HEK293 (cell line): ENCODE results near the gene AMT.
A peak's percentile ranks its signal among the peaks of the same experiment; 100 is the strongest.

ENCODE experiments used
- HOXD13 ChIP-seq: sonication (generic); formaldehyde crosslinking; IDR thresholded peaks from 2 replicates; pipeline ENCODE4 v1.8.0; 2022; ENCODE audit warnings: missing genetic modification reagents, borderline replicate concordance
- IKZF3 ChIP-seq: fragments of 450-650 bp; IDR thresholded peaks from 2 replicates; pipeline ENCODE4 v1.5.0; 2018; ENCODE audit warnings: missing biosample characterization, mild to moderate bottlenecking, missing genetic modification characterization, moderate library complexity
- REST ChIP-seq: fragments of 450-650 bp; formaldehyde crosslinking; IDR thresholded peaks from 2 replicates; pipeline ENCODE4 v1.5.1; 2016; ENCODE audit warnings: missing biosample characterization, missing genetic modification characterization
- SALL2 ChIP-seq: fragments of 450-650 bp; formaldehyde crosslinking; IDR thresholded peaks from 2 replicates; pipeline ENCODE4 v1.5.0; 2017; ENCODE audit warnings: missing biosample characterization, mild to moderate bottlenecking, missing genetic modification characterization, borderline replicate concordance
- SCRT2 ChIP-seq: fragments of 450-650 bp; formaldehyde crosslinking; IDR thresholded peaks from 2 replicates; pipeline ENCODE4 v1.5.1; 2016; ENCODE audit warnings: missing biosample characterization, missing genetic modification characterization
- SP3 ChIP-seq: fragments of 450-650 bp; formaldehyde crosslinking; IDR thresholded peaks from 2 replicates; pipeline ENCODE4 v1.5.1; 2016; ENCODE audit warnings: missing biosample characterization, missing genetic modification characterization
- ZBTB11 ChIP-seq: fragments of 450-650 bp; formaldehyde crosslinking; conservative IDR thresholded peaks from 2 replicates; pipeline ENCODE4 v1.5.1; 2016; ENCODE audit warnings: low read depth, missing biosample characterization, missing genetic modification characterization
- ZBTB17 ChIP-seq: fragments of 450-650 bp; formaldehyde crosslinking; IDR thresholded peaks from 2 replicates; pipeline ENCODE4 v1.5.1; 2016; ENCODE audit warnings: missing biosample characterization, missing genetic modification characterization
- ZNF133 ChIP-seq: fragments of 450-650 bp; formaldehyde crosslinking; IDR thresholded peaks from 2 replicates; pipeline ENCODE4 v1.5.1; 2016; ENCODE audit warnings: missing biosample characterization, missing genetic modification characterization
- ZNF16 ChIP-seq: fragments of 450-650 bp; formaldehyde crosslinking; IDR thresholded peaks from 2 replicates; pipeline ENCODE4 v1.5.1; 2016; ENCODE audit warnings: low read depth, missing biosample characterization, missing genetic modification characterization
- ZNF239 ChIP-seq: fragments of 450-650 bp; formaldehyde crosslinking; IDR thresholded peaks from 2 replicates; pipeline ENCODE4 v1.5.1; 2016; ENCODE audit warnings: missing biosample characterization, missing genetic modification characterization
- ZNF248 ChIP-seq: fragments of 450-650 bp; formaldehyde crosslinking; IDR thresholded peaks from 2 replicates; pipeline ENCODE4 v1.5.1; 2017; ENCODE audit warnings: missing biosample characterization, missing genetic modification characterization
- ZNF26 ChIP-seq: fragments of 450-650 bp; formaldehyde crosslinking; IDR thresholded peaks from 2 replicates; pipeline ENCODE4 v1.5.1; 2016; ENCODE audit warnings: missing biosample characterization, missing genetic modification characterization
- ZNF266 ChIP-seq: fragments of 450-650 bp; formaldehyde crosslinking; IDR thresholded peaks from 2 replicates; pipeline ENCODE4 v1.5.1; 2016; ENCODE audit warnings: missing biosample characterization, missing genetic modification characterization, low read depth
- ZNF354C ChIP-seq: fragments of 450-650 bp; formaldehyde crosslinking; IDR thresholded peaks from 2 replicates; pipeline ENCODE4 v1.5.1; 2016; ENCODE audit warnings: missing biosample characterization, missing genetic modification characterization, low read depth, borderline replicate concordance
- ZNF394 ChIP-seq: fragments of 450-650 bp; formaldehyde crosslinking; IDR thresholded peaks from 2 replicates; pipeline ENCODE4 v1.5.1; 2016; ENCODE audit warnings: missing biosample characterization, missing genetic modification characterization, mild to moderate bottlenecking, moderate library complexity, borderline replicate concordance
- ZNF501 ChIP-seq: fragments of 450-650 bp; formaldehyde crosslinking; IDR thresholded peaks from 2 replicates; pipeline ENCODE4 v1.5.1; 2016; ENCODE audit warnings: missing biosample characterization, missing genetic modification characterization
- ZNF529 ChIP-seq: fragments of 450-650 bp; formaldehyde crosslinking; IDR thresholded peaks from 2 replicates; pipeline ENCODE4 v1.5.1; 2017; ENCODE audit warnings: missing genetic modification characterization, missing biosample characterization; ENCODE audit not compliant: insufficient replicate concordance
- ZNF571 ChIP-seq: fragments of 450-650 bp; formaldehyde crosslinking; IDR thresholded peaks from 2 replicates; pipeline ENCODE4 v1.5.0; 2017; ENCODE audit warnings: missing biosample characterization, missing genetic modification characterization
- ZNF670 ChIP-seq: fragments of 450-650 bp; formaldehyde crosslinking; IDR thresholded peaks from 2 replicates; pipeline ENCODE4 v1.5.1; 2016; ENCODE audit warnings: missing biosample characterization, missing genetic modification characterization, low read depth
- TF ChIP-seq, protein P1 (sequence below): fragments of 450-650 bp; formaldehyde crosslinking; IDR thresholded peaks from 2 replicates; pipeline ENCODE4 v1.5.1; 2016; ENCODE audit warnings: missing biosample characterization, missing genetic modification characterization, borderline replicate concordance
- TF ChIP-seq, protein P2 (sequence below): fragments of 450-650 bp; formaldehyde crosslinking; IDR thresholded peaks from 2 replicates; pipeline ENCODE4 v1.5.1; 2016; ENCODE audit warnings: missing biosample characterization, missing genetic modification characterization

AMT gene

DNA sequence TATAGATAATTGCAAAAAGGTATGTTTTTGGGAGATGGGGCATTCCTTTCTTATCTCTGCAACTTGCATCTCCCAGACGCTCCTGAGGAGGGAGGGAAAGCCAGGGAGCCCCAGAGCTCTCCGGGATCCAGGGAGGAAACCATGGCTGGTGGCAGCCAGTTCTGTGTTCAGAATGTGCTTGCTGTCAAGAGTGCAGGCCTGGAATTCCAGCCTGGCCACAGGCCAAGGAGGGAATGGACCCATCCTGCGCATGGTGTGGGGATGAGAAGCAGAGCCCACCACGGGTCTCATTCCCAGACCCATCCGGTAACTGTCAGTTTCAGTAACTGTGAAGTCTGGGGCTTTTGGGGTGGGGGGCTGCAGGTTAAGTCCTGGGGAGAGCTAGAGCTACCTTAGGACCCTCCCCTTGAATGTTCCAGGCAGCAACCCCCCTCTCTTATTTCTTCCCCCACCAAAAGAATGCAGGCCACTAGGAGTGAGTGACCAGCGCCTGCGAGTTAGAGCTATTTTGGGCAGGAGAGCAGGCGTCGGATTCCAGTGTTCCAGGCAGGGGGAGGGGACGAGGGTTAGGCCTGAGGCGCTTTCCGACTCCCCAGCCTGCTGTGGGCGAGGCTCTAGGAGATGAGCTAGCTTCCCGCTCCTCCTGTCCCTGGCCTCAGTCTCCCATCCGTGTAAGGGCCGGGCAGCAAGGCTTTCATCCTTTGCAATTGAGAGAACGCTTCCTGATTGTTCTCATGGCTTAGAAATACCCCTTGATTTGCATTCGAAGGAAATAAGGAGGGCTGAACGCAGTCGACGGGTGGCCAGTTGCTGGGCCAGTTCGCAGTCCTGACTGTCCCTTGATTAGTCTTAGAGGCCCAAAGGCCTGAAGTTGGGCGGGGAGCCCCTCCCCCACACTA is 47.0 kb upstream of the AMT start (continued):
- TF ChIP-seq ZNF26 (tag by site-specific recombination) (no peak), ZNF133 (tag by site-specific recombination) (no peak), ZNF248 (no peak), ZNF239 (tag by site-specific recombination) (no peak), ZBTB11 (tag by site-specific recombination) (no peak), SALL2 (tag by site-specific recombination) (no peak), HOXD13 (no peak), ZNF16 (tag by site-specific recombination) (no peak), ZNF670 (tag by site-specific recombination) (no peak), ZNF354C (tag by site-specific recombination) (no peak), ZNF571 (tag by site-specific recombination) (no peak), REST (tag by site-specific recombination) (no peak), ZNF394 (tag by site-specific recombination) (peak; percentile 16; the same call in 1 of the 2 replicates), ZNF529 (tag by site-specific recombination) (no peak), IKZF3 (tag by site-specific recombination) (0 out of 2 replicates have a peak, but pooled peaks have one; percentile 28), ZNF266 (no peak), ZBTB17 (tag by site-specific recombination) (peak; percentile 26; the same call in 1 of the 2 replicates), SCRT2 (no peak), SP3 (peak; percentile 80), ZNF501 (tag by site-specific recombination) (no peak)
- TF ChIP-seq, protein P1, sequence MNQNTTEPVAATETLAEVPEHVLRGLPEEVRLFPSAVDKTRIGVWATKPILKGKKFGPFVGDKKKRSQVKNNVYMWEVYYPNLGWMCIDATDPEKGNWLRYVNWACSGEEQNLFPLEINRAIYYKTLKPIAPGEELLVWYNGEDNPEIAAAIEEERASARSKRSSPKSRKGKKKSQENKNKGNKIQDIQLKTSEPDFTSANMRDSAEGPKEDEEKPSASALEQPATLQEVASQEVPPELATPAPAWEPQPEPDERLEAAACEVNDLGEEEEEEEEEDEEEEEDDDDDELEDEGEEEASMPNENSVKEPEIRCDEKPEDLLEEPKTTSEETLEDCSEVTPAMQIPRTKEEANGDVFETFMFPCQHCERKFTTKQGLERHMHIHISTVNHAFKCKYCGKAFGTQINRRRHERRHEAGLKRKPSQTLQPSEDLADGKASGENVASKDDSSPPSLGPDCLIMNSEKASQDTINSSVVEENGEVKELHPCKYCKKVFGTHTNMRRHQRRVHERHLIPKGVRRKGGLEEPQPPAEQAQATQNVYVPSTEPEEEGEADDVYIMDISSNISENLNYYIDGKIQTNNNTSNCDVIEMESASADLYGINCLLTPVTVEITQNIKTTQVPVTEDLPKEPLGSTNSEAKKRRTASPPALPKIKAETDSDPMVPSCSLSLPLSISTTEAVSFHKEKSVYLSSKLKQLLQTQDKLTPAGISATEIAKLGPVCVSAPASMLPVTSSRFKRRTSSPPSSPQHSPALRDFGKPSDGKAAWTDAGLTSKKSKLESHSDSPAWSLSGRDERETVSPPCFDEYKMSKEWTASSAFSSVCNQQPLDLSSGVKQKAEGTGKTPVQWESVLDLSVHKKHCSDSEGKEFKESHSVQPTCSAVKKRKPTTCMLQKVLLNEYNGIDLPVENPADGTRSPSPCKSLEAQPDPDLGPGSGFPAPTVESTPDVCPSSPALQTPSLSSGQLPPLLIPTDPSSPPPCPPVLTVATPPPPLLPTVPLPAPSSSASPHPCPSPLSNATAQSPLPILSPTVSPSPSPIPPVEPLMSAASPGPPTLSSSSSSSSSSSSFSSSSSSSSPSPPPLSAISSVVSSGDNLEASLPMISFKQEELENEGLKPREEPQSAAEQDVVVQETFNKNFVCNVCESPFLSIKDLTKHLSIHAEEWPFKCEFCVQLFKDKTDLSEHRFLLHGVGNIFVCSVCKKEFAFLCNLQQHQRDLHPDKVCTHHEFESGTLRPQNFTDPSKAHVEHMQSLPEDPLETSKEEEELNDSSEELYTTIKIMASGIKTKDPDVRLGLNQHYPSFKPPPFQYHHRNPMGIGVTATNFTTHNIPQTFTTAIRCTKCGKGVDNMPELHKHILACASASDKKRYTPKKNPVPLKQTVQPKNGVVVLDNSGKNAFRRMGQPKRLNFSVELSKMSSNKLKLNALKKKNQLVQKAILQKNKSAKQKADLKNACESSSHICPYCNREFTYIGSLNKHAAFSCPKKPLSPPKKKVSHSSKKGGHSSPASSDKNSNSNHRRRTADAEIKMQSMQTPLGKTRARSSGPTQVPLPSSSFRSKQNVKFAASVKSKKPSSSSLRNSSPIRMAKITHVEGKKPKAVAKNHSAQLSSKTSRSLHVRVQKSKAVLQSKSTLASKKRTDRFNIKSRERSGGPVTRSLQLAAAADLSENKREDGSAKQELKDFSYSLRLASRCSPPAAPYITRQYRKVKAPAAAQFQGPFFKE (tag by site-specific recombination) = no peak
- TF ChIP-seq, protein P2, sequence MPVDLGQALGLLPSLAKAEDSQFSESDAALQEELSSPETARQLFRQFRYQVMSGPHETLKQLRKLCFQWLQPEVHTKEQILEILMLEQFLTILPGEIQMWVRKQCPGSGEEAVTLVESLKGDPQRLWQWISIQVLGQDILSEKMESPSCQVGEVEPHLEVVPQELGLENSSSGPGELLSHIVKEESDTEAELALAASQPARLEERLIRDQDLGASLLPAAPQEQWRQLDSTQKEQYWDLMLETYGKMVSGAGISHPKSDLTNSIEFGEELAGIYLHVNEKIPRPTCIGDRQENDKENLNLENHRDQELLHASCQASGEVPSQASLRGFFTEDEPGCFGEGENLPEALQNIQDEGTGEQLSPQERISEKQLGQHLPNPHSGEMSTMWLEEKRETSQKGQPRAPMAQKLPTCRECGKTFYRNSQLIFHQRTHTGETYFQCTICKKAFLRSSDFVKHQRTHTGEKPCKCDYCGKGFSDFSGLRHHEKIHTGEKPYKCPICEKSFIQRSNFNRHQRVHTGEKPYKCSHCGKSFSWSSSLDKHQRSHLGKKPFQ (tag by site-specific recombination) = no peak
